DND-41 (cell line): Measurements from ENCODE around the gene FBXL2.

ENCODE experiments used
- CTCF ChIP-seq: IDR thresholded peaks from 2 replicates; pipeline ENCODE4 v1.5.1; 2012; ENCODE audit warnings: borderline replicate concordance, low read length, moderate library complexity, mild to moderate bottlenecking; ENCODE audit not compliant: poor library complexity, severe bottlenecking; ENCODE audit errors: extremely low read depth
- EZH2 ChIP-seq: IDR thresholded peaks from 3 replicates; pipeline ENCODE4 v1.6.1; 2012; ENCODE audit warnings: borderline replicate concordance, low read depth, mild to moderate bottlenecking, moderate library complexity, low read length, inconsistent platforms; ENCODE audit not compliant: severe bottlenecking

GRCh38 chr3:33398410-33398809, 121.2 kb downstream of the FBXL2 start:
- TF ChIP-seq CTCF (no peak), EZH2 (no peak)
